Suprapubic skin (tissue), 4 donors: ENCODE measurements around the gene TOMM6. TPM values are rescaled to one million over a fixed set of nuclear protein-coding genes. Genes with fewer than 3 reads are reported as not detected.

Experiments used
- DNase-seq, 2 donors: peaks; one replicate each; pipeline ENCODE4 v3.0.0-alpha.2; 2019; ENCODE audit warnings: low spot score in 2 of 2
- H3K27ac ChIP-seq: fragments of 200-600 bp; sonication (generic); one replicate; pipeline ENCODE4 v1.5.1; 2019
- H3K27me3 ChIP-seq: fragments of 200-600 bp; sonication (generic); one replicate; pipeline ENCODE4 v1.5.1; 2019
- H3K36me3 ChIP-seq: fragments of 200-600 bp; sonication (generic); one replicate; pipeline ENCODE4 v1.5.1; 2019
- H3K4me1 ChIP-seq: fragments of 200-600 bp; sonication (generic); one replicate; pipeline ENCODE4 v1.5.1; 2019
- H3K4me3 ChIP-seq: fragments of 200-600 bp; sonication (generic); one replicate; pipeline ENCODE4 v1.5.1; 2019; ENCODE audit warnings: mild to moderate bottlenecking
- H3K9me3 ChIP-seq: fragments of 200-600 bp; sonication (generic); one replicate; pipeline ENCODE4 v1.5.1; 2019
- EP300 ChIP-seq: sonication (generic); formaldehyde crosslinking; IDR thresholded peaks from one replicate; pipeline ENCODE4 v1.6.1; 2017; ENCODE audit warnings: antibody characterized with exemption
- POLR2A ChIP-seq, 2 donors: fragments of 450-650 bp; IDR thresholded peaks; one replicate each; pipeline ENCODE4 v1.6.1; 2017; ENCODE audit warnings: antibody characterized with exemption in 2 of 2, mild to moderate bottlenecking in 2 of 2, moderate library complexity in 2 of 2
- POLR2AphosphoS5 ChIP-seq, 3 donors: sonication (generic); formaldehyde crosslinking; IDR thresholded peaks; one replicate each; pipeline ENCODE4 v1.6.1; 2017; ENCODE audit warnings: antibody characterized with exemption in 3 of 3
- WGBS: methylation state at CpG from one replicate; pipeline ENCODE4 v1.1.5; 2018; 5-methylcytosine and 5-hydroxymethylcytosine counted together
- total RNA-seq, 4 donors: library from RNA; depleted of rRNA; stranded (reverse); fragments of >200 nt; gene quantifications; one replicate each; pipeline ENCODE4 v1.1.0, GENCODE V29; 2016
- TF ChIP-seq, protein P1 (sequence below), 2 donors: fragments of 200-600 bp in 1 of 2; fragments of 450-650 bp in 1 of 2; sonication (generic) in 1 of 2; IDR thresholded peaks; one replicate each; pipeline ENCODE4 v1.5.1; 2016 to 2019; ENCODE audit warnings: antibody characterized with exemption in 2 of 2, mild to moderate bottlenecking in 1 of 2, moderate library complexity in 1 of 2

Gene TOMM6
- total RNA-seq, 4 donors from 2014 or later: 50.2 to 165 (median 136) TPM

DNA sequence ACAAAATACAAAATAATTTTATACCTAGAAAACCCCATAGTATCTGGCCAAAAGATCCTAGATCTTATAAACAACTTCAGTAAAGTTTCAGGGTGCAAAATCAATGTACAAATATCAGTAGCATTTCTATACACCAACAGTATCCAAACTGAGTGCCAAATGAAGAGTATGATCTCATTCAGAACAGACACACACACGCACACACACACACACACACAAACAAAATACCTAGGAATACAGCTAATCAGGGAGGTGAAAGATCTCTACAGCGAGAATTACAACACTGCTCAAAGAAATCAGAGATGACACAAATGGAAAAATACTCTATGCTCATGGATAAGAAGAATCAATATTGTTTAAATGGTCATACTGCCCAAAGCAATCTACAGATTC, 49.2 kb downstream of the TOMM6 start:
- no peaks in the 10 kb centered on the region for H3K9me3 ChIP-seq
- no peaks in the 10 kb centered on the region for H3K36me3 ChIP-seq
- no peak overlapping the region for H3K27ac ChIP-seq
- no peaks in the 10 kb centered on the region for H3K4me1 ChIP-seq
- DNase-seq: no peak
- TF ChIP-seq POLR2AphosphoS5 (IDR thresholded peaks at IDR 0.05): no peak
- TF ChIP-seq, protein P1, sequence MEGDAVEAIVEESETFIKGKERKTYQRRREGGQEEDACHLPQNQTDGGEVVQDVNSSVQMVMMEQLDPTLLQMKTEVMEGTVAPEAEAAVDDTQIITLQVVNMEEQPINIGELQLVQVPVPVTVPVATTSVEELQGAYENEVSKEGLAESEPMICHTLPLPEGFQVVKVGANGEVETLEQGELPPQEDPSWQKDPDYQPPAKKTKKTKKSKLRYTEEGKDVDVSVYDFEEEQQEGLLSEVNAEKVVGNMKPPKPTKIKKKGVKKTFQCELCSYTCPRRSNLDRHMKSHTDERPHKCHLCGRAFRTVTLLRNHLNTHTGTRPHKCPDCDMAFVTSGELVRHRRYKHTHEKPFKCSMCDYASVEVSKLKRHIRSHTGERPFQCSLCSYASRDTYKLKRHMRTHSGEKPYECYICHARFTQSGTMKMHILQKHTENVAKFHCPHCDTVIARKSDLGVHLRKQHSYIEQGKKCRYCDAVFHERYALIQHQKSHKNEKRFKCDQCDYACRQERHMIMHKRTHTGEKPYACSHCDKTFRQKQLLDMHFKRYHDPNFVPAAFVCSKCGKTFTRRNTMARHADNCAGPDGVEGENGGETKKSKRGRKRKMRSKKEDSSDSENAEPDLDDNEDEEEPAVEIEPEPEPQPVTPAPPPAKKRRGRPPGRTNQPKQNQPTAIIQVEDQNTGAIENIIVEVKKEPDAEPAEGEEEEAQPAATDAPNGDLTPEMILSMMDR (IDR thresholded peaks at IDR 0.05): no peak
- no peak for TF ChIP-seq POLR2A (IDR thresholded peaks at IDR 0.05)
- TF ChIP-seq EP300: no peak
- H3K27me3 ChIP-seq: no peaks in the 10 kb centered on the region
- no peak overlapping the region for H3K4me3 ChIP-seq
- WGBS: 97% methylated on average over 2 of the region's 2 CpGs

Other genes starting within 250 kb of the TOMM6 start
- gene FOXP4, start 241.3 kb upstream of the TOMM6 start, total RNA-seq: 10 to 100 TPM in 2 of 4 donors, 1 to 10 TPM in 2; 8.1 to 12.1 (median 10.4) TPM
- 10 to 100 TPM; 21.7 to 51.8 (median 31.4) TPM for gene MDFI, start 149.2 kb upstream of the TOMM6 start, total RNA-seq
- 10 to 100 TPM; 19.0 to 23.3 (median 21.6) TPM for gene TFEB, start 52.1 kb upstream of the TOMM6 start, total RNA-seq
- gene PGC, start 40.3 kb upstream of the TOMM6 start, total RNA-seq: not detected
- 1 to 10 TPM; 1.9 to 3.9 (median 3.7) TPM for gene FRS3, start 7.8 kb upstream of the TOMM6 start, total RNA-seq
- gene PRICKLE4, start 6.9 kb upstream of the TOMM6 start, total RNA-seq: 1 to 10 TPM in 2 of 4 donors, under 1 TPM in 1, not detected in 1; 0.34 to 4.6 (median 3.6) TPM
- gene USP49, start 107.7 kb downstream of the TOMM6 start, total RNA-seq: 10 to 100 TPM in 1 of 4 donors, 1 to 10 TPM in 3; 2.9 to 17.1 (median 4.1) TPM
- 10 to 100 TPM; 15.2 to 18.7 (median 17.3) TPM for gene MED20, start 133.4 kb downstream of the TOMM6 start, total RNA-seq
- 10 to 100 TPM in 3 of 4 donors, 1 to 10 TPM in 1; 6.8 to 15.7 (median 10.4) TPM for gene BYSL, start 133.8 kb downstream of the TOMM6 start, total RNA-seq
- gene CCND3, start 154.1 kb downstream of the TOMM6 start, total RNA-seq: 100 to 1,000 TPM; 106 to 214 (median 132) TPM